ENCODE data around the gene SUSD4.
"Not testable (repeated sequence)": the region's sequence is repeated elsewhere in the genome, so short reads cannot be mapped to it uniquely, and the experiment has no call there.

The SUSD4 gene

DNA sequence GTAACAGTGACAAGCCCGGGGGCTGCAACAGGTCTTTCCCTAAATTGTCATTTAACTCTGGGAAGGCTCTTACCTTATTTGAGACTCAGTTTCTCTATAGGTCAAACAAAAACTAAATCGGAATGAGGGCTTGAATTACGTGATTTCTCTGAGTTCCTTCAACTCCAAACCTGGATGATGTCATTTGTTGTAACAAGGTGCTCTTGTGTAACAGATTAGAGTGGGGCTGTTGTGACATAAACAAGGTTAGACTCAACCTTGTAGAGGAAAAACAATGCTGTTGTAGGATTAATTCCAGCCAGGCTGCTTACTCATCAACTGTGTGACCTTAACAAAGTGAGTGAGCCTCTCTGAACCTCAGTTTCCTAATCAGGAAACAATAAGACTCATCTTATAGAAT, 74.4 kb downstream of the SUSD4 start:
- DNase-seq (ENCODE audit: low spot score), result no peak
- TF ChIP-seq, protein P1, sequence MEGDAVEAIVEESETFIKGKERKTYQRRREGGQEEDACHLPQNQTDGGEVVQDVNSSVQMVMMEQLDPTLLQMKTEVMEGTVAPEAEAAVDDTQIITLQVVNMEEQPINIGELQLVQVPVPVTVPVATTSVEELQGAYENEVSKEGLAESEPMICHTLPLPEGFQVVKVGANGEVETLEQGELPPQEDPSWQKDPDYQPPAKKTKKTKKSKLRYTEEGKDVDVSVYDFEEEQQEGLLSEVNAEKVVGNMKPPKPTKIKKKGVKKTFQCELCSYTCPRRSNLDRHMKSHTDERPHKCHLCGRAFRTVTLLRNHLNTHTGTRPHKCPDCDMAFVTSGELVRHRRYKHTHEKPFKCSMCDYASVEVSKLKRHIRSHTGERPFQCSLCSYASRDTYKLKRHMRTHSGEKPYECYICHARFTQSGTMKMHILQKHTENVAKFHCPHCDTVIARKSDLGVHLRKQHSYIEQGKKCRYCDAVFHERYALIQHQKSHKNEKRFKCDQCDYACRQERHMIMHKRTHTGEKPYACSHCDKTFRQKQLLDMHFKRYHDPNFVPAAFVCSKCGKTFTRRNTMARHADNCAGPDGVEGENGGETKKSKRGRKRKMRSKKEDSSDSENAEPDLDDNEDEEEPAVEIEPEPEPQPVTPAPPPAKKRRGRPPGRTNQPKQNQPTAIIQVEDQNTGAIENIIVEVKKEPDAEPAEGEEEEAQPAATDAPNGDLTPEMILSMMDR (IDR thresholded peaks at IDR 0.05), result no peak
- no peak overlapping the region for H3K4me3 ChIP-seq
- H3K27ac ChIP-seq, result no peak overlapping the region

- TF ChIP-seq, protein P1 (IDR thresholded peaks at IDR 0.05), result no peak
- no peak overlapping the region for H3K27ac ChIP-seq
- no peak overlapping the region for H3K4me3 ChIP-seq
- DNase-seq (ENCODE audit: low spot score), result no peak
These were observed 75.2 kb downstream of the SUSD4 start for GRCh38 chr1:223288826-223289225.

DNA sequence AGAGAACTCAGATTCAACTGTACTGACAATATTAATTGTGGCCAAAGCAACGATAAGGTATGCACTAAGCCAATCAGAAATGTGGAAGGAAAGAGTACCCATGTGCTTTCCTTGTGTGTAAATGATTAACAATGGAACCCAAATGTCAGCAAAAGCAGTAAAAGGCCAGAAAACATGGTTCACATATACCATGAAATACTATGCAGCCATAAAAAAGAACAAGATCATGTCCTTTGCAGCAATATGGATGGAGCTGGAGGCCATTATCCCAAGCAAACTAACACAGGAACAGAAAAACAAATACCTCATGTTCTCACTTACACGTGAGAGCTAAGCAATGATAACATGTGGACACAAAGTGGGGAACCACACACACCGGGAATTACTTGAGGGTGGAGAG, 78.5 kb downstream of the SUSD4 start:
- TF ChIP-seq, protein P1 (IDR thresholded peaks at IDR 0.05), result no peak
- no peak for DNase-seq (ENCODE audit: low spot score)
- H3K4me3 ChIP-seq, result no peak overlapping the region
- no peak overlapping the region for H3K27ac ChIP-seq

- not testable (repeated sequence) for H3K27ac ChIP-seq; DNase-seq (ENCODE audit: low spot score); H3K4me3 ChIP-seq
These were observed 80.3 kb downstream of the SUSD4 start for GRCh38 chr1:223283697-223284096.

DNA sequence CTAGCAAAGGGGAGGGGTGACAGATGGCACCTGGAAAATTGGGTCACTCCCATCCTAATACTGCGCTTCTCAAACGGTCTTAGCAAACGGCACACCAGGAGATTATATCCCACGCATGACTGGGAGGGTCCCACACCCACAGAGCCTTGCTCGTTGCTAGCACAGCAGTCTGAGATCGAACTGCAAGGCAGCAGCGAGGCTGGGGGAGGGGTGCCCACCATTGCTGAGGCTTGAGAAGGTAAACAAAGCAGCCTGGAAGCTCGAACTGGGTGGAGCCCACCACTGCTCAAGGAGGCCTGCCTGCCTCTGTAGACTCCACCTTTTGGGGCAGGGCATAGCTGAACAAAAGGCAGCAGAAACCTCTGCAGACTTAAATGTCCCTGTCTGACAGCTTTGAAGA, 85.7 kb downstream of the SUSD4 start:
- not testable (repeated sequence) for DNase-seq (ENCODE audit: low spot score); H3K4me3 ChIP-seq; H3K27ac ChIP-seq

- Histone ChIP-seq H3K4me3 (no peak overlapping the region), H3K27ac (no peak overlapping the region)
- TF ChIP-seq, protein P1 (IDR thresholded peaks at IDR 0.05), result no peak
- no peak for DNase-seq (ENCODE audit: low spot score)
These were observed 87.9 kb downstream of the SUSD4 start for GRCh38 chr1:223276029-223276428.

DNA sequence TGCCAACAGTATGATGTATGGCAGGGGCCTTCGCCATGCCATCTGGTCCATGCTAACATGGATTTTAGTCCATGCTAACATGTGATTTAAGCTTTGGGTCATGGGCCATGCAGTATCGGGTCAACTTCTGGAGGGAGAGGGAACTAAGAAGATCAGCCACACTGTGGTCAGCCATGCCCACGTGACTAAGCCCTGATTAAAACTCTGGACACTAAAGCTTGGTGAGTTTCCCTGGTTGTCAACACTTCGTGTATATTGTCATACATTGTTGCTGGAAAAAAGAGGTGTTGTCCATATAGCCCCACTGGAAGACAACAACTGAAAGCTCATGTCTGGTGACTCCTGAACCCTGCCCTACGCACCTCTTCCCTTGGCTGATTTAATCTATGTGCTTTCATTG, 90.5 kb downstream of the SUSD4 start:
- DNase-seq (ENCODE audit: low spot score), result peak; percentile 24
- Histone ChIP-seq H3K27ac (no peak overlapping the region), H3K4me3 (no peak overlapping the region)
- TF ChIP-seq, protein P1 (IDR thresholded peaks at IDR 0.05), result no peak

GRCh38 chr1:223271085-223271781, 92.7 kb downstream of the SUSD4 start:
- H3K27ac ChIP-seq, result no peak overlapping the region
- TF ChIP-seq, protein P1 (IDR thresholded peaks at IDR 0.05), result no peak
- H3K4me3 ChIP-seq, result no peak overlapping the region
- peak; percentile 1 for DNase-seq (ENCODE audit: low spot score)

Measured in coronary artery (tissue), 2 donors.